Stimulated activated CD4-positive, alpha-beta T cell treated with anti-CD3 and anti-CD28 coated beads, Interleukin-4, amount 100 ng/mL, for 48 hours (primary cell): ENCODE data around the gene JUND.

ENCODE experiments used
- DNase-seq, 2 donors: peaks; one replicate each; pipeline ENCODE4 v3.0.0-alpha.2; 2020; ENCODE audit warnings: low read depth in 2 of 2

Gene JUND

DNA sequence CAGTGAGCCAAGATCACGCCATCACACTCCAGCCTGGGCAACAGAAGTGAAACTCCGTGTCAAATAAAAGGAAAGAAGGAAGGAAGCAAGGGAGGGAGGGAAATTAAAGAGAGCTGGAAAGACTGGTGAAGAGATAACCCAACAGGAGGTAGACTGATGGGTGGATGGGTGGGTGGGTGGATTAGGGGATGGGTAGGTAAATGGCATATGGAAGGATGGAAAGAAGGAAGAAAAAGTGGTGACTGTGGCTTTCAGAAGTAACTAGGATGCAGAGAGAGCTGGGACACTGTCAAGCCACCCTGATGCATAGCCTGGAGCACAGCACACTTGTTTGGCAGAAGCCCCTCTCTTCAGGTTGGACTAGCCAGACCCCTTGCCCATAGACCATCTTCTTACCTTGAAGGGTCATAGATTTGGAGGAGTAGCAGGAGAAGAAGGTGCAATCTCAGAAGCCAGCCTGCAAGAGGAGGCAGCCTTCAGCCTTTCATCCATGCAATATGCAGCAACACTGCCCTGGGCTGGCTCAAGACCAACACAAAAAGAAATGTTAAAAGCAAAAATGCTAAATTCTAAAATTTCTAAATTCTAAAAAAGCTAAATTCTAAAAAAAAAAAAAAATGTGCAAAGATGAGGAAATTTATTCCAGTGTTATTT, 12.2 kb downstream of the JUND start:
- no peak for DNase-seq

DNA sequence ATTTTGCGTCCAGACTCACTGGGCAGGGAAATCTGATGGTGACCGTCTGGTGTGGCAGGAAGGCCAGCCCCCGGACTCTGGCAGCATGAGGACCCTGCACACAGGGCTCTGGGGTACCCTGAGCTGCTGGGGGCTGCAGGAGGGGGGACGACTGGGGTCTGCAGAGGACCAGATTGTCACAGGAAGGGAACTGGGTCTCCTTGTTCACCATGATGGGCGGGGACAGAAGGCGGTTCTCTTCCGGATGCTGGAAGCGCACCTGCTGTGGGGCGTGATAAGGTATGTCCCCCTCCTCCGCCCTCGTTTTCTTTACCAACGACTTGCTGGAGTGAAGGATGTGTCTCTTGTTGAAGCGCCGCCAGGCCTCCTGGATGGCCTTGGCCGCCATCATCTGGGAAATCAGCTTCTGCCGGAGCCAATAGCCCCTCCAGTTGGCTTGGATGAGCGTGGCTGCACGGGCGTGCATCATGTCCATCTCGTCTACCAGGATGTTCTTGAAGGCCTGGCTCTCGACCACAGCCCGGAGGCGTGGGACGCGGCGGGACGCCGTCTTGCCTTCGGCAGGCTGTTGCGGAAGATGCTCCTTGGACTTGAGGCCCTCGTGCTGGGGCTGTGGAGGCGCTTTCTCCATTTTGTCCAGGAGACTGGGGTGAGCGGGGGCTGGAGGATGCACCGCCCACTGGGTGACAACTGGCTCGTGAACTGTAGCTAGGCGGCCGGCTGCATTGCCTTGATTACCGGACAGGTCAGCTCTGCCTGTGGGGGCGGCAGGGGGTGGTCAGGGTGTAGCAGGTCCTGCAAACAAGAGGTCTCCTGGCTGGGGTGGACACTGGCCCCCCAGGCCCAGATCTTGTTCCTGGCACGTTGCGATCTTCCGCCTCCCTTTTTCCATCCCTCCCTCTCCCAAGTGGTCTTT, 14.4 kb downstream of the JUND start:
- DNase-seq, result no peak

DNA sequence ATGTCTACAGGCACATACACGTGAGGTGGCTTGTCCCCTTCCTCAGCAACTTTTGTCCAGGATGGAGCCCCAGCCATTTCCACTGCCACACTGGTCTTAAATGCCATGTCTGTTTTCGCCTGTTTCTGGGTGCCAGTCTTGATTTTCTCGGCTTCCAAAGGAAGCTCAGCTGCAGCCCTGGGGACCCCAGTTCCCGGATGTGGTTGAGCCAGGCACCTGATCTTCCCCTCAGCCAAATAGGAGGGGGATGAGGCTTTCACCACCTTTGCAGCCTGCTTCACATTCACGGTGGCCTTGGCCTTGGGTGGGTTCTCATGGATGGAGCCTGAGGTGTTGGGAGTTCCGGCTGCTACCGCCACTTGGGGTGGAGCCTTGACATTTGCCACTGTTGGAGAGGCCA, 15.8 kb downstream of the JUND start:
- no peak for DNase-seq

DNA sequence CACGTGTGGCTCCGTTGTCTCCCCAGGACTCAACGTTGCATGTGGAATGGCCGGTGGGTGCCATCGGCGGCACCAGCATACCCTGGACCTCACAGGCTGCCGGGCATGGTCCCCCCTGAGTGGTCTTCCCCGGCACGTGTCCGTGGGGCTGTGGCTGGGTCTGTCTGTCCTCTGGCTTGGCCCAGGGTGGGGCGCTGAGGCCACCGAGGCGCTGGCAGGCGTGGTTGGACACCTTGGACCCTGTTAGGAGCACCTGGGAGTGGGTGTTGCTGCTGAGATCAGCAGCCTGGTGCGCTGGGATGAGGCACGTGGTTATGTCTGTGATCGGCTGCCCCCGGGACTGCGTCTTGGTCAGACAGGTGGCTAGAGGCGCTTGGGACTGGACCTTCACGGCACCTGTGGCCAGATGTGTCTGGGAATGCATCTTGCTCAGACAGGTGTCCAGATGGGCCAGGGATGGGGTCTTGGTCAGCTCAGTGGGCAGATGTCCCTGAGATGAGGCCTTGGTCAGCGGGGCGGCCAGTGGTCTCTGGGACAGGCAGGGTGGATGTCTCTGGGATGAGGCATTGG, 16.4 kb downstream of the JUND start:
- no peak for DNase-seq

DNA sequence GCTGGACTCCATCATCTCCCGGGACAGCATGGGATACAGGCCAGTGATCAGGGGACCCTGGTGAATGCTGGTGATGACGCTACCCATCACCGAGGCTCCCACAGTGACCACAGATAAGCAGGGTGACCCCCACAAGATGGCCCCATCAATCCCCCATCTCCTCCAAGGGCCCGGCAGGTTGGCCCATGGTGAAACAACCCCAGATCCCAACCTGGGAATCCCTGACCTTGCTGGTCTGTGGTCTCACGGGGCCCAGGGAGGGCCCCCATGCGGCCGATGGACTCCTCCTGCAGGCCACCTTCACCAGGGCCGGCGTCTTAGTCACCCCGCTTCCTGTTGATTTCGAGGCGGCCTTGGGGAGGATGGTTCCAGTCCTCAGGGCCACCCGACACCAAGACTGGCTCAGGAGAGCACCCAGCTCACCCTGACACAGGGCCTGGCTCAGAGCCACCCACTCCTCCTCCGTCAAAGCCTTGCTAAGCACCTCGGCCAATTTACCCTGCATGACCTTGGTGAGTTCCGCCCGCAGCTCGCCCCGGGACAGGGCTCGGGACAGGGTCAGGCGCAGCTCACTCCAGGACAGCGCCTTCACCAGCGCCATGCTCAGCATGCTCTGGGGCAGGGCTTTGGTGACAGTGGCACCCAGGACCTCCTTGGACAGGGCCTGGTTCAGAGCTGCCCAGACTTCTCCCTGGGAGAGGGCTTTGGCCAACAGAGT, 17.1 kb downstream of the JUND start:
- DNase-seq, result no peak

DNA sequence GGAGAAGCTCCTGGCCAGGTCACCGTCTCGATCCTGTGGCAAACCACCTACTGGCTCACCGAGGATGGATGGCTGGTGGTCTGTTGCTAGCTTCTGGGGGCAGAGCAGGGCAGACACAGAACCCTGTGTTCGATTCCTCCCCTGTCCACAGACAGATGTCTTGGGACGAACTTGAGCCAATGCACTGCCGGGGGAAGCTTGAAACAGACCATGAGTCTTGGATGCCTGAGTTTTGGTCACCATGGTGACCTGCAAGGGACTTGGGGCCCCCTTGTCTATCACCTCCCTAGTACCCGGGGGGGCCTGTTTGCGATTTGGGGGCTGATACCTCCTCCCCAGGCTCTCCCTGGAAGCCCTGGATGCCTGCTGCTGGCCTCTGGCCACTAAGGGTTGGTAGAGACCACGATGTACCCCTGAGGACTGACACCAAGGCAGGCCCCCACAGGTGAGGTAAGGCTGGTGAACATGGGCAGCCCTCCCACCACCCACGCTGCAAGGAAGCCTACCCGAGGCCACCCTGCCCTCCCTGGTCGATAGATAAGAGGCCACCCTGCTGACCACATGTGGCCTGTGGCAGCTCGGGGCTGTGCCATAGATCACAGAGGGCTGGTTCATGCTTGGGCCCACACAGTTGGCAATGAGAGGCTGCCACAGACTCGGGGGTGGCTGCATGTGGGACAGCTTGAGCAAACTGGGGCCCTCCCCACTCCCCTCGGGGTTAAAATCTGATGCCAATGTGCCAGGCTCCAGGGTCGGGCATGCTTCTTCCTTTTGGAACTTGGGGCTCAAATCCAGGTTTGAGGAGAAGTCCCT, 17.9 kb downstream of the JUND start:
- no peak for DNase-seq

DNA sequence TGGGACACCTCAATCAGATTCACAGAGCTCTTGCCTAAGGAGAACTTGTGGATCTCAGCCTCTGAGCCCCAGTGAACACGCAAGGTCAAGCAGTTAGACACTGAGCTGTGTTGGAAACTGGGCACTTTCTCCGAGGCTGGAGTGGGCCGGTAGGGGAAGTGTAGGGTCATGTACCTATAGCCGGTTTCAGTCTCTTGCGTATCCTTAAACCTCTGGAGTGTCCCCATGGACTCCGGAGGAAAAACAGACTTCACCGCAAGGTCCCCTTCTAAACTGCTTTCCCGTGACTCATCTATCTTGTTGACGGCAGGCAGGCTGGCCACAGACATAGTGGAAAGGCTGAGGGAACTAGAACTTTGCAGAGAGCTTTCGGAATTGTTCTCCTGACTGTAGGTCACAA, 18.5 kb downstream of the JUND start:
- no peak for DNase-seq

DNA sequence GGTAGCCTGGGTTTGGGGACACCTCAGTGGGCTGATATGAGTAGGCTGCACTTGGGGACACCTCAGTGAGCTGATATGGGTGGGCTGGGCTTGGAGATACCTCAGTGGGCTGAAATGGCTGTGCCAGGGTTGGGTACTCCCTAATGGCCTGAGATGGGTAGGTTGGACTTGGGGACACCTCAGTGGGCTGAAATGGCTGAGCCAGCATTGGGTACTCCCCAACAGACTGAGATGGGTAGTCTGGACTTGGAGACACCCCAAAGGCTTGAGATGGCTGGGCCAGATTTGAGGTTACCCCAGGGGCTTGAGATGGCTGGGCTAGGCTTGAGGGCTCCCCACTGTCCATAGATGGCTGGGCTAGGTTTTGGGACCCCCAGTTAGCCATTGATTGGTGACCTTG, 19.3 kb downstream of the JUND start:
- no peak for DNase-seq

DNA sequence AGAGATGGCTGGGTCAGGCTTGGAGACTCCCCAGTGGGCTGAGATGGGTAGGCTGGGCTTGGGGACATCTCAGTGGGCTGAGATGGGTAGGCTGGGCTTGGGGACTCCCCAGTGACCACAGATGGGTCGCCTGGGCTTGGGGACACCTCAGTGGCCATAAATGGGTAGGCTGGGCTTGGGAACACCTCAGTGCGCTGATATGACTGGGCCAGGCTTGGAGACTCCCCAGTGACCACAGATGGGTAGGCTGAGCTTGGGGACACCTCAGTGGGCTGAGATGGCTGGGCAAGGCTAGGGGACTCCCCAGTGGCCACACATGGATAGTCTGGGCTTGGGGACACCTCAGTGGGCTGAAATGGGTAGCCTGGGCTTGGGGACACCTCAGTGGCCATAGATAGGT, 19.9 kb downstream of the JUND start:
- no peak for DNase-seq

DNA sequence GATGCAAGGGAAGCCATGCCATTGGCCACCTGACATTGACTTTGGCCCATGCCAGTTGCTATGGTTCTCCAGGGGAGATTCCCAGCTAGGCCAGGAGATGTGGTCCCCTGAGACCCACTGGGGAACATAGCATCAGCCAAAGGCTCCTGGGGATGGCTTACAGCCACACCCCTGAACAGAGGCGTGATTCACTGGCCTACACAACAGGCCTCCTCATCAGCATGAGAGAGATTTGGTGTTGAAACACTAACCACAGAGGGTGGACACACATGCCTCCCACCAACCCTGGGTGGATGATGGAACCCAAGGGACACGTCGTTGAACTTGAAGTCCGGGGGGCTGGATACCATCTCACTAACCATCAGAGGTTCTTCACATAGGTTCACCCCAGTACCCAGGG, 21.5 kb downstream of the JUND start:
- DNase-seq, result no peak

DNA sequence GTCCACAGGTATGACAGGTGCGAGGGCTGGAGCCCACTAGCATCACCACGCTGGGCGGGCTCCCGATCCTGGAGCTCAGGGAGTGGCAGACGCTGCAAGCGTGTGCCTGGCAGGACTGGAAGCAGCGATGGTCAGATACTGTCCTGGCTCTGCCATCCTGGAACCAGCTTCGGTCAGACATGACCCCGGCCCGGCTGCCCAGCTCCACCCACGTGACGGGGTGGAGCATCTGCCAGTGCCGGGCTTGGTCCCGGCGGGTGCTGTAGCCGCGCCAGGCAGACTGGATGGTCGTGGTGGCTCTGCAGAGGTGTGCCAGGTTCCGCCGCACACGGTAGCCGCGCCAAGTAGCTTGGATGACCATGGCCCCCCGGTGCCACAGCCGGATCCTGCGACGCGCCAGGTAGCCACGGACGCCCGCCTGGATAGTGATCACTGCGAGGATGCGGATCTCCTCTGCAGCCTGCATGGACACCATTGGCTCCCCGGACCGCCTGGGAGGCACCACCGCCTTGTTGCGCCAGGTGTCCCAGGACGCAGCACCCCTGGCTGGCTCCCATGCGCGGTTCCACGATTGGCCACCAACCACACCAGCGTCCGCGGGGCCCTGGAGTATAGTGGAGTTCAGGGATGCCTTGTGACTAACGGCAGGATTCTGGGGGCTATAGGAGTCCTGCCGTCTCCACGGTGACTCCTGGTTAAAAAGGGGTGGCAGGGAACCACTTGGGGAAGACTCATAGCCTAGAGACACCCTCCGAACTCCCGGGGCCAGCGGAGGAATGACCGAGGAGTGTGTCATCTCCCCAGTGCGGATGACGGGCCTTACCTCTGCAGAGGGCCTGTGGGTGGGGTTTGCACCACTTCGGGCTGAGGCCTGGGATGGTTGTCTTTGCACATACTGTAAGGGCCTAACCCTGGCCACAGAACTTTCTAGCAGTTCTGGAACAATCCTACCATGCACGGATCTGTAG, 23.6 kb downstream of the JUND start:
- DNase-seq, result no peak

DNA sequence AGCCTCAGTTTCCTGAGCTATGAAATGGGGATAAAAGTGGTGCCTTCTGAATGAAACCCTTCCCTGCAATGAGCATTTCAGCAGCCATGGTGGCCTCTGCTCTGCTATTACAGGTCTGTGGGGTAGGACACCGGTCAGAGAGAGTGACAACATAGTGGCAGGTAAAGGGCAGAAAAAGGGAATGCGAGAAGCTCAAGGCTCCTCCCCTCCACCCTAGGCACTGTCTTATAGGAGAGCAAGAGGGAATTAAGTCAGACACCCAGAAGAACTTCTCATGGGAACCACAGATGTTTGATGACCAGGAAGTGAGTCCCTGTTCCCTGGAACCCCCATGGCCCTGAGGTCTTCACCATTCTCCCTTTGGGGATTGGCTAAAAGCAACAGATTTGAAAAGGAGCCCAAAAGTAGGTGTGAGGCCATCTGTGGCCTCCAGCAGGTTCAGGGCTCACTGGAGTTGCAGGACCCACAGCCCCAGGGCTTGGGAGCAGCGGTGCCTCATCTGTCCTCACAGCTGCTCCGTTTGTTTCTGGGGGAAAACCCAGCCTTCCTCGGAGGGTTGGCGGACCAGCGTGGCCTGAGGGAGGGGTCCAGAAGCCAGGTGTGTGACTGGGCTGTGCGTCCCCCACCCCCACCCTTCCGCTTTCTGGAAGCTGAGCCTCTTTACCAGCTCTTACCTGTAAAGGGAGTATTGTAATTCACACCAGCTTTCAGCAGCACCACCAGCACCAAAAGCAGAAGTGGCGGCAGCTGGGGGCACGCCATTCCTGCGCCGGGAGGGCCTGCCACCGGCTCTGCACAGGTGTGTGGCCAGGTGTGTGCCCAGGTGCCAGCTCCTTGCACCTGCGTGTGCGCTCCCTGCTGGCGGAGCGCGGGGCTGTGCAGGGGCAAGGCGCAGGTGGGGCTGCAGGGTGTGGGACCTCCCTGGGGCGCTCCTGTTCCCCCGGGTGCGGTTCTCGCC, 26.6 kb downstream of the JUND start:
- DNase-seq, result no peak

DNA sequence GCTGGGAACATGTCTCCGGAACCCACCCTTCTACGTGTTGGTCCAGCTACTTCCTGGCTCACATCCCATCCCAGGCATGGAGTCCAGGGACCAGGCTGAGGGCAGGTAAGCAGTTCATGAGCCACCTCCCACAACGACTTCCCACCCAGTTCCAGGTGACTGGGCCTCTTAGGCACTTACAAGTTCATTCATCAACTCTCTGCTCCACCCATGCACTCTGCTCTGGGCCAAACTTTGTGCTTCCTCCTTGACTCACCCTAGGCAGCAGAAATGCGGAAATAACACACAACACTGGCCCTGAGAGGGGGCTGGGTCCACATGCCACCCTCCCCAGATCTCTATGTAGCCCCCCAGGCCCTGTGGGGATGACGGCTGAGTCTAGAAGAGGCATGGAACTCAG, 27.7 kb downstream of the JUND start:
- DNase-seq, result no peak

DNA sequence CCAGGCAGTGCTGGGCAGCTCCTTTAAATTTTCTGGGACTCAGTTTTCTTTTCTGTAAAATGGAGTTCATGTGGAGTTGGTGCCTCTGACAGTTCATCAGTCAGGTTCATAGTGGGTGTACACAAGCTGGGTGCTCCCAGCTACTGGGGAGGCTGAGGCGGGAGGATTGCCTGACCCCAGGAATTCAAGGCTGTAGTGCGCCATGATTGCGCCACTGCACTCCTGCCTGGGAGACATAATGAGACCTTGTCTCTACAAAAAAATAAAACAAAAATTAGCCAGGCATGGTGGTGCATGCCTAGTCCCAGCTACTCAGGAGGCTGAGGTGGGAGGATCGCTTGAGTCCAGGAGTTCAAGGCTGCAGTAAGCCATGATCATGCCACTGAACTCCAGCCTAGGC, 28.3 kb downstream of the JUND start:
- DNase-seq, result no peak

DNA sequence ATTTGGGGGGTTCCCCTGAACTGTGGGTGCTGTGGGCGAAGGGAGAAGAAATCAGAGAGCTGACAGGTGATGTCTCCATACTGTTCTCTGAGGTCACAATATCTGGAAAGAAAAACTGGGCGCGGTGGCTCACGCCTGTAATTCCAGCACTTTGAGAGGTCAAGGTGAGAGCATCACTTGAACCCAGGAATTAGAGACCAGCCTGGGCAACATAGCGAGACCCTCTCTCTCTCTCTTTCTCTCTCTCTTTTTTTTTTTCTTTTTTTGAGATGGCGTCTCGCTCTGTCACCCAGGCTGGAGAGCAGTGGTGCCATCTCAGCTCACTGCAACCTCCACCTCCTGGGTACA, 29.1 kb downstream of the JUND start:
- no peak for DNase-seq

DNA sequence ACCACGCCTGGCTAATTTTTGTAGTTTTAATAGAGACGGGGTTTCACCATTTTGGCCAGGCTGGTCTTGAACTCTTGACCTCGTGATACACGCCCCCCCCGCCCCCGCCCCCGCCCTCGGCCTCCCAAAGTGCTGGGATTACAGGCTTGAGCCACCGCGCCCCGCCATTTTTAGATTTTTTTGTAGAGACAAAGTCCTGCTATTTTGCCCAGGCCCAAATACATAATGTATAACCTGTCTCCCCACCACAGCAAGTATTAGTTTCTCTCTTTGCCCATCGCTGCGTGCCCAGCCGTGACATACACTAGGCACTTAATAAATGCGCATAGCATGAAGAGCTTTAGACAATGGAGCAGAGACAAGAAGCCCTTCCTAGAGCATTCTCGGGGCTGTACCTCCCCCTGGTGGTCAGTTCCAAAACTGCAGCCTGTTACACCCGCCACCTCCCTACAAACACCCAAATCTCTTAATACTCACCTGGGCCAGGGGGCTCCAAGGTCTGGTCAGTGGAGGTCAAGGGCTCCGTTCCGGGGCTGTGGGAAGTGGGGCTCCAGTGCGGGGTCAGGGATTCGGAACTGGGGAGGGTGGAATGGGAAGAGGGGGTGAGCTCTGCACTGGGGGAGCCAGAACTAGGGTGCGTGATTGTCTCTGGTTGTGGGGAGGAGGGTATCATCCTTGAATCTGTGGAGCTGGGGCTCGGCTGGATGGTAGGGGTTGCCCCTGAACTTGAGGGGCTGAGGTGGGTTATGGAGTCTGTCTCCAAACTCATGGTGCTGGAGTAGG, 29.6 kb downstream of the JUND start:
- DNase-seq, result peak; percentile 70 to 83

DNA sequence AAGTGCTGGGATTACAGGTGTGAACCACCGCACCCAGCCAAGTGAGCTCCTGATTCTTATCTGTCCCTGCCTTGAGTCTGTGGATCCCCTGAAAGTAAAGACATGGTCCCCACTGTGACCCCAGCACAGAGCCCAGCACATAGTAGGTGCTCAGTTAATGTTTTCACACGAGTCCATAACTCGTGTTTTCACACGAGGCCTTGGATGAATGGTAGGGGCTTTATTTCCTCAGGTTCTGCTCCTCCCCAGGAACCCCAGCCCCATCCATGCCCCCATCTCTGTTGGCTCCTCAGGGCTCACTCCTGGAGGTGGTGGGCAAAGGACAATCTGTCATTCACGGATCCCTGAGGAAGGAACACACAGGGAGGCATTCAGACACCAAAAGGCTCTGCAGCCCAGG, 31.6 kb downstream of the JUND start:
- no peak for DNase-seq

DNA sequence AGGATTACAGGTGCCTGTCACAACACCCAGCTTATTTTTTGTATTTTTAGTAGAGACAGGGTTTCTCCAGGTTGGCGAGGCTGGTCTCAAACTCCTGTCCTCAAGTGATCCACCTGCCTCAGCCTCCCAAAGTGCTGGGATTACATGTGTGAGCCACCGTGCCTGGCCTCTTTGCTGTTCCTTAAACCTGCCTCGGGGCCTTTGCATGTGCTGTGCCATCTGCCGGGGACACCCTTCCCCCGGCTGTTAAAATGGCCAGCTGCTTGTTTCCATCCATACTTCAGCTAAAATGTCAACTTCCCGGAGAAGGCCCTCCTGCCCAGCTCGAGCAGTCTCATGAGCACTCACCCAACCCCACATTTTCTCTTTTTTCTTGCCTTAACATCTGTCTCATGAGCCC, 36.1 kb downstream of the JUND start:
- no peak for DNase-seq

DNA sequence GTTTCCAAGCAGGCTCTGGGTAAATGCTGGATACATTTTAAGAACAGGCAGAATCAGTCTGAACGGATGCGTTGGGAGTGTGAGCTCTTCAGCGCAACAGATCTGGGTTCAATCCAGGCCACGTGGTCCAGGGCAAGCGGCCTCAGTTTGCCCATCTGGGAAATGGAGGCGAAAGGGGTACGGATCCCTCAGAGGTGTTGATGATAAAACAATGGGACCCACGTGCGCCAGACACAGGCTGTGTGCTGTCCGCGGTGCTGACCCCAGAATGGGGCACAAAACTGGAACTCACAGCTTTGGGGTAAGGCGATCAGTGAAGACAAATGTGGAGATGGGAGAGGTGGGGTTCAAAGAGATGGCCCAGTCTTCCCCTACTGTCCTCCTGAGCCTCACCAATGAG, 42.1 kb downstream of the JUND start:
- no peak for DNase-seq
